ENCODE results near the gene OR4D11. TPM values are rescaled to one million over a fixed set of nuclear protein-coding genes. Genes with fewer than 3 reads are reported as not detected.
A peak's percentile ranks its signal among the peaks of the same experiment; 100 is the strongest.

The OR4D11 gene
- total and polyA plus RNA-seq, 9 of the 15 experiments (the other 6 are each of a cell fraction or from before 2014, with no cell fraction given): not detected

- no peak for TF ChIP-seq JUND (IDR thresholded peaks at IDR 0.05; ENCODE audit: borderline replicate concordance, low read depth, low read length)
- TF ChIP-seq JUND (tag; IDR thresholded peaks at IDR 0.05; ENCODE audit: borderline replicate concordance, low read depth, low read length): peak; percentile 4; the same call in 1 of the 3 replicates
- 0 out of 2 replicates have a peak, but pooled peaks have one; percentile 15 for TF ChIP-seq SUPT5H (IDR thresholded peaks at IDR 0.05)
- TF ChIP-seq ZFX (CRISPR knock-in tag; IDR thresholded peaks at IDR 0.05): no peak
- no peak for TF ChIP-seq ZNF512 (tag; IDR thresholded peaks at IDR 0.05)
- TF ChIP-seq CTBP1 (IDR thresholded peaks at IDR 0.05; ENCODE audit: borderline replicate concordance): no peak
- TF ChIP-seq HIVEP1 (CRISPR knock-in tag; IDR thresholded peaks at IDR 0.05): no peak
- TF ChIP-seq EP300 (IDR thresholded peaks at IDR 0.05; ENCODE audit: low read length): no peak; the same call in 1 of the 2 replicates
- no peak for TF ChIP-seq ZNF583 (CRISPR knock-in tag; IDR thresholded peaks at IDR 0.05)
- no peak for TF ChIP-seq ZNF431 (CRISPR knock-in tag; IDR thresholded peaks at IDR 0.05)
- no peak for TF ChIP-seq CEBPG (CRISPR knock-in tag; IDR thresholded peaks at IDR 0.05)
- TF ChIP-seq CEBPG (tag; conservative IDR thresholded peaks at IDR 0.05 in 1 of 2, IDR thresholded peaks at IDR 0.05 in 1 of 2): no peak
- TF ChIP-seq PKNOX1 (IDR thresholded peaks at IDR 0.05): no peak
- no peak for TF ChIP-seq ZBTB43 (CRISPR knock-in tag; IDR thresholded peaks at IDR 0.05)
- peak; percentile 31; the same call in 1 of the 2 replicates for TF ChIP-seq SMARCE1 (IDR thresholded peaks at IDR 0.05)
- no peak for TF ChIP-seq CTCFL (IDR thresholded peaks at IDR 0.05; ENCODE audit: borderline replicate concordance, insufficient read depth, low read depth, low read length, poor library complexity, severe bottlenecking)
- no peak for TF ChIP-seq PHTF2 (CRISPR knock-in tag; IDR thresholded peaks at IDR 0.05)
- no peak for TF ChIP-seq SPI1 (IDR thresholded peaks at IDR 0.05; ENCODE audit: borderline replicate concordance, low read depth, low read length)
- TF ChIP-seq ATF7 (IDR thresholded peaks at IDR 0.05): no peak
- TF ChIP-seq SIX5 (IDR thresholded peaks at IDR 0.05; ENCODE audit: borderline replicate concordance in 1 of 2, insufficient read depth in 1 of 2, low read depth in 1 of 2, low read length in 2 of 2): no peak
- TF ChIP-seq, protein P1, sequence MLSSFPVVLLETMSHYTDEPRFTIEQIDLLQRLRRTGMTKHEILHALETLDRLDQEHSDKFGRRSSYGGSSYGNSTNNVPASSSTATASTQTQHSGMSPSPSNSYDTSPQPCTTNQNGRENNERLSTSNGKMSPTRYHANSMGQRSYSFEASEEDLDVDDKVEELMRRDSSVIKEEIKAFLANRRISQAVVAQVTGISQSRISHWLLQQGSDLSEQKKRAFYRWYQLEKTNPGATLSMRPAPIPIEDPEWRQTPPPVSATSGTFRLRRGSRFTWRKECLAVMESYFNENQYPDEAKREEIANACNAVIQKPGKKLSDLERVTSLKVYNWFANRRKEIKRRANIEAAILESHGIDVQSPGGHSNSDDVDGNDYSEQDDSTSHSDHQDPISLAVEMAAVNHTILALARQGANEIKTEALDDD (IDR thresholded peaks at IDR 0.05): no peak; the same call in 1 of the 2 replicates
- TF ChIP-seq E2F3 (CRISPR knock-in tag; IDR thresholded peaks at IDR 0.05): no peak
Observed at GRCh38 chr11:59551659-59552521, 48.5 kb downstream of the OR4D11 start (continued).

All from K562 (cell line).